GM18498 (cell line): ENCODE measurements around the gene AGO3.

Experiments
- ATAC-seq: cut with Tn5 transposase; IDR thresholded peaks from one replicate; pipeline ENCODE4 v1.9.1; 2021; ENCODE audit warnings: mild to moderate bottlenecking, moderate library complexity; ENCODE audit not compliant: unreplicated experiment

AGO3 gene

DNA sequence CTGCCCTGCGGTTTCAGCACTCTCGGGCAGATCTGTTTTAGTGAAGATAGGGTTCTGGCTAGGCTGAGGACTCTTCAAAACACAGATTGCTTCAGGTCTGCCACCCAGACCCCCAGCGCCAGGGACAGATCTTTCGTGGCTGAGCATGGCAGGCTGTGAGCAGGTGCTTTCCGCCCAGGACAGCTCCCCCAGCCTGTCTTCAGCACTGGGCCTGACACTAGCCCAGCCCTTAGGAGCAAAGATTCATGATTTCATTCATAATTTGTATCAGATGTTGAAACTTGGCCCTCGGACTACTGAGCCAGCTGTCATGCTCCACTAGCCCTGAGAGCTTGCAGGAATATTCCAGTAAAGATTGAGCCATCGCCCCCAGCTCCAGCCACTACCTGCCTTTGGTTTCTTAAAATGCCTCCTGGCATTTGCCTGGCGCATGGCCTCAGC lies 163.7 kb downstream of the AGO3 start:
- no peak for ATAC-seq

GRCh38 chr1:36095760-36096405 lies 165.0 kb downstream of the AGO3 start:
- no peak for ATAC-seq

GRCh38 chr1:36096500-36097432 lies 165.9 kb downstream of the AGO3 start:
- ATAC-seq: no peak

DNA sequence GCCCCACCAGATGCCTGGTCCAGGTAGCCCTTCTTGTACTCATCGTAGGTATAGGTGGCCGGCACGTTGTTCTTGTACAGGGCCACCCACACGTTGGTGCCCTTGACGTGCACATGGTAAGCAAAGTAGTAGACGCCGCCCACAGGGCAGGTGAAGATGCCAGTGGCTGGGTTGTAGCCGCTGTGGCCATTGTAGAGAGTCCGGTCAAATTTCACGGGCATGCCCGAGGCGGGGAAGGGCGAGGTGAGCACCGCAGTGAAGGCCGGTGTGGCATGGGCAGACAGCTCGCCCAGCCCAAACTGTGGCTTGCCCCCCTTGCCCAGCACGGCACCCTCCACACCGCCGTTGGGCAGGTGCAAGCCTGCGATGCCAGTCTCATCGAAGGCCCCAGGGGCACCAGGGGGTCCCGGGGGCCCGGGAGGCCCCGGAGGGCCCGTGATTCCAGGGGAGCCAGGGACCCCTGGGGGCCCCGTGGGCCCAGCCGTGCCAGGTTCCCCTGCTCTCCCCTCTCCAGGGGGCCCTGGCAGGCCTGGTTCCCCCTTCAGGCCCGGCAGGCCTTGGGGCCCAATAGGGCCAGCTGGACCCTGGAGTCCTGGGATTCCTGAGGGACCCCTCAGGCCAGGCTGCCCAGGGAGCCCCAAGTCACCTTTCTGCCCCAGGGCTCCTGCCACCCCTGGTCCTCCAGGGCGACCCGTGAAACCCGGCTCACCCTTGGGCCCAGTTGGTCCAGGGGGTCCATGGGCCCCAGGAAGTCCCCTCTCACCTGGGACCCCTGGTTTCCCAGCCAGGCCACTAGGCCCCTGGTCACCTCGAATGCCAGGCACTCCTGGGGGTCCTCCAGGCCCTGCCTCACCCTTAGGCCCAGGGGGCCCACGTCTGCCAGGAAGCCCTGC lies 167.0 kb downstream of the AGO3 start:
- ATAC-seq: no peak

DNA sequence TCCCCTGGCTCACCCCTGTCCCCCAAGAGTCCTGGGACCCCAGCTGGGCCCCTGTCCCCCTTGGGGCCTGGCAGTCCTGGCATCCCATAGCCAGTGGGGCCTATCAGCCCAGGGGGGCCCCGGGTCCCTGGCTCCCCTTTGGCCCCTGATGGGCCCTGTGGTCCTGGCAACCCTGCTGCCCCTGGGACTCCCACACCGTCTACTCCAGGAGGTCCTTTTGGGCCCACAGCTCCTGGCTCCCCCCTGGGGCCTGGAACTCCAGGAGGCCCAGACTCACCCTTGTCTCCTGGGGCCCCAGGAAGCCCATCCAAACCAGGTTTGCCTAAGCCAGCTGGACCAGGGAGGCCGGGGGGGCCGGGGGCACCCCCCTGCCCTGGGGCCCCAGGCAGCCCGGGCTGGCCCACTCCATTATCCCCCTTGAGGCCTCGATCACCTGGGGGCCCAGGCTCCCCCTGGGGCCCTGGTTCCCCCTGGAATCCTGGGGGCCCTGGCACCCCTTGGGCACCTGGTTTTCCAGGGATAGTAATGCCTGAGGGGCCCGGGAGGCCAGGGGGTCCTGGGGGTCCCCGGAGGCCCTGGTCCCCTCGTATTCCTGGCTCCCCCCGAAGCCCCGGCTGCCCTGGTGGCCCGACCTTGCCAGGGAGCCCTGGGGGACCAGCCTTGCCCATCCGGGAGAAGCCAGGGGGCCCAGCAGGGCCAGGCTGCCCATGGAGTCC lies 167.9 kb downstream of the AGO3 start:
- no peak for ATAC-seq

- no peak for ATAC-seq
Observed at GRCh38 chr1:36099681-36100341, 168.9 kb downstream of the AGO3 start.

DNA sequence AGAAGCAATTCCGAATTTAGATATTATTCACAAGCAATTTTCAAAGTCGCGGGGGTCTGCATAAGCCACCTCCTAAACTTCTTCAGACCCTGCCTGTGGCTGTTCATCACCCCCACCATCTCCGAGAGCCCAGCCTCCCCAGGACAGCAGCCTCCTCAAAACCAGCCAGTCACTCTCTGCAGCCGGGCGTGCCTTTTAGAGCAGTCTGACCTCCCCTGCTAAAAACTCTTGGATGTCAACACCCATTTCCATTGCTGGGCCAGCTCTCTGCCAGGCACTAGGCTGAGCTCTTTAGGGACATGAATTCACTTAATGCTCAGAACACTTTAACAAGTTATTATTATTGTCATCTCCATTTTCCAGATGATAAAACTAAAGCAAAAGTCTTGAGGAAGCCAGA lies 169.5 kb downstream of the AGO3 start:
- no peak for ATAC-seq

DNA sequence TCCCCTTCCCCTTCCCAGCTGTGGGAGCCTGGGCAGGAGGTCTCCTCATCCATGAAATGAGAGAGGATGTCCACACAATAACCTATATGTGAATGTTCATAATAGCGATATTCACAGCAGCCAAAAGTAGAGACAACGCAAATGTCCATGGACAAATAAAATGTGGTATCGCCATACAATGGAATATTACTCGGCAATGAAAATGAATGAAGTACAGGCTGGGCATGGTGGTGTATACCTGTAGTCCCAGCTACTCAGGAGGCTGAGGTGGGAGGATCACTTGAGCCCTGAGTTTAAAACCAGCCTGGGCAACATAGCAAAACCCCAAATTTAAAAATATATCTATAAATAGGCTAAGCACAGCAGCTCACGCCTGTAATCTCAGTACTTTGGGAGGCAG lies 170.6 kb downstream of the AGO3 start:
- no peak for ATAC-seq

- no peak for ATAC-seq
Observed at GRCh38 chr1:36106269-36106668, 175.4 kb downstream of the AGO3 start.

DNA sequence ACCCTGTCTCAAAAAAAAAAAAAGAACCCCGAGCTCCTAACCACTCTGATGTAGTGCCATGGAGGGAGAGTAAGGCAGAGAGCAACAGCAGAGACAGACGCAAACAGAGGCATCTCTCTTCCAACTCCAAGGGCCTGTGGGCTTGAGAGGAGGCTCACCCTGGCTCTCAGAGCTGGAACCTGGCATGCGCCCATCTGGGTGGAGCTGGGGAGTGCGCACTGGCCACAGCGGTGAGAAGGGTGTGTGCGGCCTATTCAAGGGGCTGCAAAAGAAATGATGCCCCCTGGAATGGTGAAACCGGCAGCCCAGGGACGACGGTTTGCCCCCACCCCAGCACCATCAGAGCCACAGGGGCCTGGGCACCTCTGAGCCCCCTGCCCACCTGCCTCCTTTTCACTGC lies 176.5 kb downstream of the AGO3 start:
- no peak for ATAC-seq

- no peak for ATAC-seq
Observed at GRCh38 chr1:36108314-36108713, 177.4 kb downstream of the AGO3 start.

DNA sequence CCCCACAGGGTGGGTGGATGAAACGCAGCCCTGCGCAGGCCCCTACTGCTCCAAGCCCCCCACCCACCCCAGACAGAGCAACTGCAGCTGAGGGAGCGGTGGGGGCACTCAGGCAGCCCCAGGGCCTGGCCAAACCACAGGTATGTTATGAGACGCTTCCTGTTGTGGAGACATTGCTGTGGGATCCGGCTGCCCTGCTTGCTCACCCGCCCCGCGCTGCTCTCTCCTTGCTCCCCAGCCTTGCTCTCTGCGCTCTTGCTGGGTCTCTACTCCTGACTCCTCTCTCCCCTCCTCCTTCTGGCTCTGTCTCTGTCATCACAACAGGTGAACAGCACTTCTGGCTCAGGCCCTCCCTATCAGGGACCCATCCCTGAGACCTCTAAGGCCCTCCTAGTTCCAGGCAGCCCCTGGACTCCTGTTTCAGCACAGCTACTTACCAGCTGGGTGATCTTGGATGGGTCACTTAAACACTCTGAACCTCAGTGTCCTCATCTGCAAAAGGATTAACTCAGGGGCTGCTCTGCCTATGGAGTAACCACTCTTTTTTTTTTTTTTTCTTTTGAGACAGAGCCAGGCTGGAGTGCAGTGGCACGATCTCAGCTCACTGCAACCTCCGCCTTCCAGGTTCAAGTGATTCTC lies 178.3 kb downstream of the AGO3 start:
- no peak for ATAC-seq

DNA sequence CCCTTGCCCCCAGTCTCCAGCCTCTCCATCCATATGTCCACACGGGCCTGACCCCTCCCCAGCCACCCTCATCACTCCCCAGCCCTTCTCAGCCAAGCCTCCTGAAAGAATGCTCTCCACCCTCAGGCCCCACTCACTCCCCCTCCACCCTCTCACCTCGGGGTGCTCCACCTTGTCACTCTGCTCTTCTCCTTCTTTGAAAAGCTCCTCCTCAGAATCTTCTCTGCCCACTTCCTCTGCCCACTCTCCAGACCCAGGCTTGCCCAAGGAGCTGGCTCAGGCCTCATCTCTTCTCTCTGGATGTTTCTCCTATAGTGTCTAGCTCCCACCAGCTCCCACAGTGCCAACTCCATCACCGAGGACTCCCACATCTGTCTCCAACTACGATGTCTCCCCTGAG lies 180.2 kb downstream of the AGO3 start:
- ATAC-seq: no peak

GRCh38 chr1:36112823-36113222 lies 181.9 kb downstream of the AGO3 start:
- no peak for ATAC-seq

- no peak for ATAC-seq
Observed at GRCh38 chr1:36114371-36114770, 183.5 kb downstream of the AGO3 start.

- no peak for ATAC-seq
Observed at GRCh38 chr1:36115200-36115669, 184.3 kb downstream of the AGO3 start.

DNA sequence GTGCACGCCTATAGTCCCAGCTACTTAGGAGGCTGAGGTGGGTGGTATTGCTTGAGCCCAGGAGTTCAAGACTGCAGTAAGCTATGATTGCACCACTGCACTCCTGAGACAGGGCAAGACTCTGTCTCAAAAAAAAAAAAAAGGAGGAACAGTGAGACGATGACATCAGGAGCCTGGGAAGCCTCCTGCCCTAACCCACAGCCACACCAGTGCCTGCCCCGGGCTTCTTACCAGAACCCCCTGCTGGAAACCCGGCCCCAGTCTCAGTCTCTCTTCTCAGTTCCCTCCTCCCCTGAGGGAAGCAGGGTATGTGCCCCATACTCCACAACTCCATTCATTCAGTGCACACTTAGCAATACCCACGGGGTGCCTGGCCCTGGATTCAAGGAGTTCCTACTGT lies 185.0 kb downstream of the AGO3 start:
- no peak for ATAC-seq

DNA sequence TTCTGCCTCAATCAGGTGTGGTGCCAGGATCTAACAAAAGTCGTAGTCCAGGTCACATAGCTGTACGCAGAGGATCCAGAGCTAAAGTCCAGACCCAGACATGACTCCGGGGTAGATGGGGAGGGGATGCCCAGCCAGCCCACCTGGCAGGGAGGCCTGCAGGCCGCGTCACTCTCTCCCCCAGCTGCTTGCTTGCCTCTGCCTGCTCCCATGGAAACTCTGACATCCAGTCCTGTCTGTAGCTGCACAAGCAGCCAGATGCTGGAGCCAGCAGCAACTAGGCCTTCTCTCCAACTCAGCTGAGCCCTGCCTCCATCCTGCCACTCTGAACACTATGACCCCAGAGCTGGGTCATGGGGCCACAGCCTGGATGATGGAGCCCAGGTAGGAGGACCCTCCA lies 186.0 kb downstream of the AGO3 start:
- ATAC-seq: no peak

DNA sequence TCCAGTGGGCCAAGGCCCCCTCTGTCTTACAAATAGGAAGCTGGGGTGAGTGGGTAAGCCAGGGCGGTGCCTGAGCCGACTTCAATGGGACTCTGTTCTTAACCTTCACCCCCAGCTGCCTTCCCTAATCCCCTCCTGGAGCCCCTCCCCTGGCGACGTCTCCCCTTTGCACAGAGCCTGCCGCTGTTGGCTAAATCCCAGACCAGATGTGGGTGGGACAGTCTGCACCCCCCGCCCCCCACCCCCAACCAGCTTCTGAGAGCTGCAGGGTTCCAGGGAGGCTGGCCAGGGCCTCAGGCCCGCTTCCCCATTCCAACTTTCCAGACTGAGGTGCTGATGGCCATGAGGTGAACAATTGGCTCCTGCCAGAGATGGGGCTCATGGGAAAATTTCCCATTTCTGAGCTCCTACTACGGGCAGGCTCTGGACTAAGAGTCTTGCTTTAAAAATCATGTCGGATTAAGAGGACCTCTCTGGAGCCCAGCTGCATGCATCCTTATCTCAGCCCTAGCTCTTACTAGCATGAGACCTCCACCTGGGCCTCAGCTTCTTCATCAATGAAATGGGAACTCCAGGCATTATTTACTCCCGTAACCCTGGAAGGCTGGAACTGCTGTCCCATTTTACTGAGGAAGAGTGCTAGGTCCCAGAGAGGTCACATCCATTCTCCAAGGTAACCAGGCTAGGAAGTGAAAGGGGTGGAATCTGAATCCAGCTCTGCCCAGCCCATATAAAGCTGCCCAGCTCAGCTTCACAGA lies 187.7 kb downstream of the AGO3 start:
- ATAC-seq: no peak
